ENCODE data around the gene GPR135. TPM values are rescaled to one million over a fixed set of nuclear protein-coding genes. Genes with fewer than 3 reads are reported as not detected.

Gene GPR135
- total RNA-seq, 1 experiment from 2014 or later = 2.3 TPM

- intact Hi-C loops (cut with micrococcal nuclease; ENCODE audit: unreplicated experiment) = no loop called here
- CTCF ChIA-PET = interaction anchor here (0.6 to 1.0 kb wide), 3 partner anchors 28 to 296 kb away, joined by 3 read pairs; partner anchors contain the start of gene DAAM1
- Histone ChIP-seq H3K9me3 (ENCODE audit: low read depth, low read length, poor library complexity, severe bottlenecking) (no peaks in the 10 kb centered on the region), H3K27ac (ENCODE audit: low read depth, low read length, poor library complexity, severe bottlenecking) (peak within 1 kb of the TSS; percentile 92), H3K27me3 (replicated peaks; ENCODE audit: insufficient read depth, low read depth, low read length, poor library complexity) (no peaks in the 10 kb centered on the region), H3K4me3 (ENCODE audit: low read depth, low read length, poor library complexity, severe bottlenecking) (peak within 1 kb of the TSS; percentile 84), H3K36me3 (ENCODE audit: insufficient read depth, low read length, poor library complexity, severe bottlenecking) (peaks cover 19% of the 10 kb centered on the region), H3K4me1 (ENCODE audit: insufficient read depth, low read length, poor library complexity, severe bottlenecking) (peaks cover 20% of the 10 kb centered on the region)
- DNase-seq (ENCODE audit: low spot score) = peak; percentile 99
- BruUV-seq (replicated peaks) = no TSS peak
- no peak for TF ChIP-seq EZH2 (IDR thresholded peaks at IDR 0.05; ENCODE audit: borderline replicate concordance, low read depth, low read length, poor library complexity, severe bottlenecking)
- TF ChIP-seq, protein P1, sequence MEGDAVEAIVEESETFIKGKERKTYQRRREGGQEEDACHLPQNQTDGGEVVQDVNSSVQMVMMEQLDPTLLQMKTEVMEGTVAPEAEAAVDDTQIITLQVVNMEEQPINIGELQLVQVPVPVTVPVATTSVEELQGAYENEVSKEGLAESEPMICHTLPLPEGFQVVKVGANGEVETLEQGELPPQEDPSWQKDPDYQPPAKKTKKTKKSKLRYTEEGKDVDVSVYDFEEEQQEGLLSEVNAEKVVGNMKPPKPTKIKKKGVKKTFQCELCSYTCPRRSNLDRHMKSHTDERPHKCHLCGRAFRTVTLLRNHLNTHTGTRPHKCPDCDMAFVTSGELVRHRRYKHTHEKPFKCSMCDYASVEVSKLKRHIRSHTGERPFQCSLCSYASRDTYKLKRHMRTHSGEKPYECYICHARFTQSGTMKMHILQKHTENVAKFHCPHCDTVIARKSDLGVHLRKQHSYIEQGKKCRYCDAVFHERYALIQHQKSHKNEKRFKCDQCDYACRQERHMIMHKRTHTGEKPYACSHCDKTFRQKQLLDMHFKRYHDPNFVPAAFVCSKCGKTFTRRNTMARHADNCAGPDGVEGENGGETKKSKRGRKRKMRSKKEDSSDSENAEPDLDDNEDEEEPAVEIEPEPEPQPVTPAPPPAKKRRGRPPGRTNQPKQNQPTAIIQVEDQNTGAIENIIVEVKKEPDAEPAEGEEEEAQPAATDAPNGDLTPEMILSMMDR (conservative IDR thresholded peaks at IDR 0.05; ENCODE audit: low read depth, low read length) = peak; percentile 68
- POLR2A ChIA-PET (ENCODE audit: low non-redundant PET) = interaction anchor here (0.6 kb wide), 1 partner anchor 181 kb away, joined by 3 read pairs; no protein-coding TSS in a partner anchor
Observed at GRCh38 chr14:59483819-59484638, 18.8 kb upstream of the GPR135 start, which contains the start of the genes JKAMP and L3HYPDH. TSS of gene JKAMP (plus strand) at chr14:59484517. CDS start at chr14:59484590, 73 bp downstream. TSS of gene L3HYPDH (minus strand) at chr14:59484408. CDS start at chr14:59484316, 92 bp downstream.

DNA sequence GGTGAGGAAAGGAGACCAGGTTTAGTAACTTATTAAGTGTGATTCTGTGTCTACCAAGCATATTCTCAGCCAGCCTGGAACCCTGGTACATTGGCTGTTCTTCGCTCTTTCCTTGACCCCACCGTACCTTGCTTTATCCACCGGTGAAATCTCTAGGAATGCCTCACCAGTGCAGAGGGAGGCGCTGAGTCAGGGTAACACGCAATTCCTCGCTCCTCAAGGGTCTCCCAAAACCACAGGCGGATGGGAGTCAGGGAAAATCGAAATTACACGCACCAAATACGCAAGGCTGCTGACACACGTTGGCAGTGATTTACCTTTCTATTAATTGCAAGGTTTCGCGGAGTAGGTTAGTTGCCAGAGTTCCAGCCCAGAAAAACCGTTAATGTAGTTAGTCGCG, 18.2 kb upstream of the GPR135 start:
- Histone ChIP-seq H3K9me3 (ENCODE audit: low read depth, low read length, poor library complexity, severe bottlenecking) (no peaks in the 10 kb centered on the region), H3K4me1 (ENCODE audit: insufficient read depth, low read length, poor library complexity, severe bottlenecking) (peaks cover 20% of the 10 kb centered on the region), H3K27me3 (replicated peaks; ENCODE audit: insufficient read depth, low read depth, low read length, poor library complexity) (no peaks in the 10 kb centered on the region), H3K4me3 (ENCODE audit: low read depth, low read length, poor library complexity, severe bottlenecking) (peak overlapping the region; percentile 84), H3K36me3 (ENCODE audit: insufficient read depth, low read length, poor library complexity, severe bottlenecking) (peaks cover 19% of the 10 kb centered on the region), H3K27ac (ENCODE audit: low read depth, low read length, poor library complexity, severe bottlenecking) (peak overlapping the region; percentile 92)
- no TSS peak for BruUV-seq (replicated peaks)
- POLR2A ChIA-PET (ENCODE audit: low non-redundant PET) = no interaction called here
- intact Hi-C loops (cut with micrococcal nuclease; ENCODE audit: unreplicated experiment) = no loop called here
- TF ChIP-seq EZH2 (IDR thresholded peaks at IDR 0.05; ENCODE audit: borderline replicate concordance, low read depth, low read length, poor library complexity, severe bottlenecking) = no peak
- TF ChIP-seq, protein P1 (conservative IDR thresholded peaks at IDR 0.05; ENCODE audit: low read depth, low read length) = no peak
- CTCF ChIA-PET = no interaction called here
- DNase-seq (ENCODE audit: low spot score) = peak; percentile 25

DNA sequence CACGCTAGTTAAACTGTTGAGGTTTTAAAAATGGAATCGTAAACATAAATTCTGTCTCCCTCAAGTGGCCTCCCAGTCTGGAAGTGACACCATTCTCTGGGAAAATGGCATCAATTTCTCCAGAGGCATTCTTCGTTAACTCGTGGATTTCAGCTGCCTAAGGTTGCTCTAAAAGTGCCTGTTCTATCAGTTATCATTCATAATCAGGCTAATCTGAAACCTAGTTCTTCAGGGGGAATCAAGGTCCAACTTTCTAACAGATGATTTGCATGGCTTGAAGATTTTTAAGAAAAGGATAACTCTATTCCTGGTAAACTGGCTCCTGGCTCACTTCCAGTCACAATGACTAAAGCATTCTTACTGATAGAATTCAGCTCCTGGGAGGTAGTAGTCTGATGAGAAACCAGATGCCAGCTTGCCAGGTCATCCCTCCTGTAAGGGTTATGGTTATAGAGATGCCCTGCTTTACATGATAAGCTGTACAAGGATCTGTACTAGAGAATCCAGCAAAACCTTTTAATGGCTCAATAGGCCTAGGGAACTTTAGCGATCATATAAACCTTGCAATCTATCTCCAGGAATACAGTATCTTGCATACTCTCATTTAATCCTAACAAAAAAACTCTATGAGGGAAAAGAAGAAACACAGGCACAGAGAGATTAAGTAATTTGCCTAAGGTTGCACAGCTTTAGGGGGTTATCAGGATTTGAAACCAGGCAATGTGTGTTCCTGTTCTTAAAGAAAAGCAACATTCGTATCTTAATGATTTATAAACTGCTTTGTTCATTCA, 17.6 kb upstream of the GPR135 start:
- DNase-seq (ENCODE audit: low spot score) = peak; percentile 37

More for the DNA sequence above, 17.6 kb upstream of the GPR135 start:
- Histone ChIP-seq H3K4me1 (ENCODE audit: insufficient read depth, low read length, poor library complexity, severe bottlenecking) (peaks cover 20% of the 10 kb centered on the region), H3K27ac (ENCODE audit: low read depth, low read length, poor library complexity, severe bottlenecking) (peak overlapping the region; percentile 92), H3K9me3 (ENCODE audit: low read depth, low read length, poor library complexity, severe bottlenecking) (no peaks in the 10 kb centered on the region), H3K36me3 (ENCODE audit: insufficient read depth, low read length, poor library complexity, severe bottlenecking) (peaks cover 17% of the 10 kb centered on the region), H3K27me3 (replicated peaks; ENCODE audit: insufficient read depth, low read depth, low read length, poor library complexity) (no peaks in the 10 kb centered on the region), H3K4me3 (ENCODE audit: low read depth, low read length, poor library complexity, severe bottlenecking) (peak overlapping the region; percentile 84)
- CTCF ChIA-PET = no interaction called here
- POLR2A ChIA-PET (ENCODE audit: low non-redundant PET) = no interaction called here
- TF ChIP-seq EZH2 (IDR thresholded peaks at IDR 0.05; ENCODE audit: borderline replicate concordance, low read depth, low read length, poor library complexity, severe bottlenecking) = no peak
- TF ChIP-seq, protein P1 (conservative IDR thresholded peaks at IDR 0.05; ENCODE audit: low read depth, low read length) = no peak
- intact Hi-C loops (cut with micrococcal nuclease; ENCODE audit: unreplicated experiment) = no loop called here
- TSS peak; percentile 59 for BruUV-seq (replicated peaks)

All from A673 (cell line).